Hepatocyte (in vitro differentiated cells): ENCODE results near the gene PRPF8.

ENCODE experiments used
- EZH2 ChIP-seq: fragments of 200-600 bp; sonication (generic); IDR thresholded peaks from 2 replicates; pipeline ENCODE4 v1.6.1; 2016; ENCODE audit warnings: antibody characterized with exemption, mild to moderate bottlenecking, borderline replicate concordance
- EZH2phosphoT487 ChIP-seq: fragments of 200-600 bp; sonication (generic); IDR thresholded peaks from one replicate; pipeline ENCODE4 v1.6.1; 2018; ENCODE audit warnings: antibody characterized with exemption, mild to moderate bottlenecking, low read depth, moderate library complexity; ENCODE audit not compliant: unreplicated experiment, severe bottlenecking
- TF ChIP-seq, protein P1 (sequence below): fragments of 200-600 bp; sonication (generic); IDR thresholded peaks from 2 replicates; pipeline ENCODE4 v1.5.1; 2016; ENCODE audit warnings: antibody characterized with exemption, mild to moderate bottlenecking; ENCODE audit not compliant: poor library complexity

DNA sequence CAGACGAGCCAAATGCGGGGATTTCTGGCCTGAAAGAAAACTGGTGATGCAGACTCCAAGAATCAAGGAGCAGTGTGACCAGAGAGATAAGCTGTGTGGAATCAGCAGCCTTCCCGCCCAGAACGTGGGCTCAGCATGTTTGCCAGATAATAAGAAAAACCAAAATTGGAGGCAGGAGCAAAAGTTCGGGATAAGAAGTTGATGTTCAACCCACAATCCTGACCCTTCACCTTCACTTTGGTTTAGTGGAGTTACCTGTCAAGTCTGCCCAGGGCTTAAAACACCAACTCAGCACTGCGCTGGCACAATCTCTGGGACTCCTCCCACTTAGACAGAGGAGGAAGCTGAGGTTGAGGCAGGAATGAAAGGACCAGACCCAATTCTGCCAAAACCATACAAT, 59.1 kb downstream of the PRPF8 start:
- TF ChIP-seq, protein P1, sequence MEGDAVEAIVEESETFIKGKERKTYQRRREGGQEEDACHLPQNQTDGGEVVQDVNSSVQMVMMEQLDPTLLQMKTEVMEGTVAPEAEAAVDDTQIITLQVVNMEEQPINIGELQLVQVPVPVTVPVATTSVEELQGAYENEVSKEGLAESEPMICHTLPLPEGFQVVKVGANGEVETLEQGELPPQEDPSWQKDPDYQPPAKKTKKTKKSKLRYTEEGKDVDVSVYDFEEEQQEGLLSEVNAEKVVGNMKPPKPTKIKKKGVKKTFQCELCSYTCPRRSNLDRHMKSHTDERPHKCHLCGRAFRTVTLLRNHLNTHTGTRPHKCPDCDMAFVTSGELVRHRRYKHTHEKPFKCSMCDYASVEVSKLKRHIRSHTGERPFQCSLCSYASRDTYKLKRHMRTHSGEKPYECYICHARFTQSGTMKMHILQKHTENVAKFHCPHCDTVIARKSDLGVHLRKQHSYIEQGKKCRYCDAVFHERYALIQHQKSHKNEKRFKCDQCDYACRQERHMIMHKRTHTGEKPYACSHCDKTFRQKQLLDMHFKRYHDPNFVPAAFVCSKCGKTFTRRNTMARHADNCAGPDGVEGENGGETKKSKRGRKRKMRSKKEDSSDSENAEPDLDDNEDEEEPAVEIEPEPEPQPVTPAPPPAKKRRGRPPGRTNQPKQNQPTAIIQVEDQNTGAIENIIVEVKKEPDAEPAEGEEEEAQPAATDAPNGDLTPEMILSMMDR = no peak
- no peak for TF ChIP-seq EZH2
- no peak for TF ChIP-seq EZH2phosphoT487
